Smooth muscle cell (in vitro differentiated cells): ENCODE measurements around the gene VIL1. TPM values are rescaled to one million over a fixed set of nuclear protein-coding genes. Genes with fewer than 3 reads are reported as not detected.

ENCODE experiments used
- DNase-seq: peaks from one replicate; lab custom pipeline; 2025; ENCODE audit not compliant: unreplicated experiment; lab: John Stamatoyannopoulos, UW
- H2AFZ ChIP-seq: fragments of 200-600 bp; sonication (generic); 2 replicates; pipeline ENCODE4 v1.6.0; 2016; ENCODE audit warnings: antibody characterized with exemption, low read depth, mild to moderate bottlenecking
- H3F3A ChIP-seq: fragments of 200-600 bp; sonication (generic); 2 replicates; pipeline ENCODE4 v1.6.0; 2017; ENCODE audit warnings: antibody characterized with exemption, low read depth
- H3K27ac ChIP-seq: fragments of 200-600 bp; sonication (generic); 2 replicates; pipeline ENCODE4 v1.5.1; 2016; ENCODE audit warnings: low read depth, mild to moderate bottlenecking
- H3K27me3 ChIP-seq: fragments of 200-600 bp; sonication (generic); 2 replicates; pipeline ENCODE4 v1.6.1; 2016; ENCODE audit warnings: low read depth, mild to moderate bottlenecking
- H3K36me3 ChIP-seq: fragments of 200-600 bp; sonication (generic); 2 replicates; pipeline ENCODE4 v1.5.1; 2016; ENCODE audit warnings: low read depth
- H3K4me1 ChIP-seq: fragments of 200-600 bp; sonication (generic); 2 replicates; pipeline ENCODE4 v1.5.1; 2016; ENCODE audit warnings: low read depth
- H3K4me2 ChIP-seq: fragments of 200-600 bp; sonication (generic); 2 replicates; pipeline ENCODE4 v1.6.0; 2016; ENCODE audit warnings: mild to moderate bottlenecking
- H3K4me3 ChIP-seq: fragments of 200-600 bp; sonication (generic); 2 replicates; pipeline ENCODE4 v1.5.1; 2016; ENCODE audit warnings: mild to moderate bottlenecking
- H3K79me2 ChIP-seq: fragments of 200-600 bp; sonication (generic); 2 replicates; pipeline ENCODE4 v1.6.0; 2016; ENCODE audit warnings: low read depth, mild to moderate bottlenecking
- H3K9ac ChIP-seq: fragments of 200-600 bp; sonication (generic); 2 replicates; pipeline ENCODE4 v1.6.0; 2016; ENCODE audit warnings: low read depth
- H3K9me3 ChIP-seq: fragments of 200-600 bp; sonication (generic); replicated peaks from 2 replicates; pipeline ENCODE4 v1.5.1; 2016; ENCODE audit warnings: low read depth
- H4K20me1 ChIP-seq: fragments of 200-600 bp; sonication (generic); 2 replicates; pipeline ENCODE4 v1.6.0; 2016; ENCODE audit warnings: low read depth
- WGBS: methylation state at CpG from one replicate; pipeline ENCODE4 v1.1.7; 2016; ENCODE audit warnings: low lambda C conversion rate; 5-methylcytosine and 5-hydroxymethylcytosine counted together
- polyA plus RNA-seq: library from polyadenylated mRNA; unstranded; fragments of >200 nt; fragmentation: Nextera tagmentation; extraction: Ambion mirVana; gene quantifications from 2 replicates; pipeline ENCODE4 v1.2.1, GENCODE V29; 2016
- total RNA-seq: library from RNA; depleted of rRNA; stranded (reverse); fragments of >200 nt; gene quantifications from 2 replicates; pipeline ENCODE4 v1.2.3, GENCODE V29; 2014
- TF ChIP-seq, protein P1 (sequence below): fragments of 200-600 bp; sonication (generic); IDR thresholded peaks from 2 replicates; pipeline ENCODE4 v1.5.1; 2017; ENCODE audit warnings: borderline replicate concordance, mild to moderate bottlenecking, antibody characterized with exemption; ENCODE audit not compliant: insufficient read depth, poor library complexity, severe bottlenecking

Gene VIL1
- total and polyA plus RNA-seq, 2 experiments from 2014 or later: 0.15 TPM; not detected in 1

DNA sequence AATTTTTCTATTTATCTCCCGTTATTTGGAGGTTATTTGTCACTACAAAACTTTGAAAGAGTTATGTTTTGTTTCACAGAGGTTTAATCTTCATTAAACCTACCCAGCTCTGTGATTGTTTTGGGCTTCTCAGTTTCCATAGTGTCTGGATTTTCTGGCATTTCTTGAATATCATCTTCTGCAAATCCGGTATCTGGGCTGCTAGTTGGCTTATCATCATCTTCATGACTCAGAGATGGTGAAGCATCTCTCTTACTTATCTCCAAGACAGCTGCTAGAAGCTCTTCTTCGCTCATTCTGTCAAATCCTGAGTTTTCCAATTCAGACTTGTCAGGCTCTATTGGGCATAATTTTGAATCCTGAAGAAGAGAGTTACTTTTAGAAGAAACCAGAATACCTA, 55.6 kb downstream of the VIL1 start:
- peak overlapping the region; percentile 15 for H3K27ac ChIP-seq

DNA sequence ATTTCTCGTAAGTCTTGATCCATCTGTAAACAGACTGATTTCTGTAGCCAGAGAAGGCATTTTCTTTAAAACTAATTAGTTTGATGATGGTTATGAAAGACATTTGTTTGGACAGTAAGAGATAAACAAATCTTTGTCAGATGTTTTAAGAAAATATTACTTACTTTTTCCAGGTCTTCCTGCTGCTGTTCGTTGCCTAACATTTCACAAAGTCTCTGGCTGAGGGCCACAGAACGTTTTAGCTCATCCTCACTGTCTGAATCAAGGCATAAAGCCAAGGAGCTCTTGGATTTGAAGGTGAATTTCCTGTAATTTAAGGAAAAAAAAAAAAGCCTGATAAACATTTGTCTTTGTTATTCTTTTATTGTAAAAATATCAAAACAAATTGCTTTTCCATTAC, 57.8 kb downstream of the VIL1 start:
- Histone ChIP-seq H3K9ac (no peak overlapping the region), H3F3A (no peaks in the 10 kb centered on the region), H3K9me3 (no peaks in the 10 kb centered on the region), H3K4me3 (no peak overlapping the region), H3K4me2 (no peak overlapping the region), H3K79me2 (no peaks in the 10 kb centered on the region), H4K20me1 (no peaks in the 10 kb centered on the region), H3K27ac (no peak overlapping the region), H3K4me1 (no peaks in the 10 kb centered on the region), H3K27me3 (no peaks in the 10 kb centered on the region), H3K36me3 (peaks cover 10% of the 10 kb centered on the region), H2AFZ (no peak overlapping the region)
- WGBS: 82% methylated on average over 3 of the region's 3 CpGs
- DNase-seq: no peak
- TF ChIP-seq, protein P1, sequence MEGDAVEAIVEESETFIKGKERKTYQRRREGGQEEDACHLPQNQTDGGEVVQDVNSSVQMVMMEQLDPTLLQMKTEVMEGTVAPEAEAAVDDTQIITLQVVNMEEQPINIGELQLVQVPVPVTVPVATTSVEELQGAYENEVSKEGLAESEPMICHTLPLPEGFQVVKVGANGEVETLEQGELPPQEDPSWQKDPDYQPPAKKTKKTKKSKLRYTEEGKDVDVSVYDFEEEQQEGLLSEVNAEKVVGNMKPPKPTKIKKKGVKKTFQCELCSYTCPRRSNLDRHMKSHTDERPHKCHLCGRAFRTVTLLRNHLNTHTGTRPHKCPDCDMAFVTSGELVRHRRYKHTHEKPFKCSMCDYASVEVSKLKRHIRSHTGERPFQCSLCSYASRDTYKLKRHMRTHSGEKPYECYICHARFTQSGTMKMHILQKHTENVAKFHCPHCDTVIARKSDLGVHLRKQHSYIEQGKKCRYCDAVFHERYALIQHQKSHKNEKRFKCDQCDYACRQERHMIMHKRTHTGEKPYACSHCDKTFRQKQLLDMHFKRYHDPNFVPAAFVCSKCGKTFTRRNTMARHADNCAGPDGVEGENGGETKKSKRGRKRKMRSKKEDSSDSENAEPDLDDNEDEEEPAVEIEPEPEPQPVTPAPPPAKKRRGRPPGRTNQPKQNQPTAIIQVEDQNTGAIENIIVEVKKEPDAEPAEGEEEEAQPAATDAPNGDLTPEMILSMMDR: no peak

More for the DNA sequence above, 55.6 kb downstream of the VIL1 start:
- Histone ChIP-seq H2AFZ (no peak overlapping the region), H3K9ac (no peak overlapping the region), H3K27me3 (no peaks in the 10 kb centered on the region), H3K4me2 (no peak overlapping the region), H3K9me3 (no peaks in the 10 kb centered on the region), H4K20me1 (no peaks in the 10 kb centered on the region), H3K4me1 (no peaks in the 10 kb centered on the region), H3F3A (no peaks in the 10 kb centered on the region), H3K36me3 (peaks cover 4% of the 10 kb centered on the region), H3K4me3 (no peak overlapping the region), H3K79me2 (no peaks in the 10 kb centered on the region)
- WGBS: 62% methylated on average over 3 of the region's 3 CpGs
- no peak for DNase-seq
- TF ChIP-seq, protein P1: no peak

DNA sequence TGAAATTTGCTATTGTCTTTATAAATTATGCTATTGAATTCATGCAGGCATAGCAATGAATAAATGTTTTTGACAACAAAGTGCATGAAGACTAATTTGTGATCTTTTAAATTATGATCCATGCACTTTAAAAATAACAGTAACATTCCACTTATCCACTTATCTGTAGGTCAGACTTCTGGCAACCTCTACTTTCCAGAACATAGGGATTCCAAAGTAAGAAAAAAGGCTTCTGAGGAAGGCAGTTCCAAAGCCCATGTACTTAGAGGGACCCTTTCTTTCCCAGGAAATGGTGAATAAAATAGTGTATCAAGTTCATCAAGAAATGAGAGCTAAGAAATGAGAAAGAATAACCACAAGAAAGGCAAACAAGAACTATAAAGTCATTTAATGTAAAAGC, 58.3 kb downstream of the VIL1 start:
- Histone ChIP-seq H3K9ac (no peak overlapping the region), H2AFZ (no peak overlapping the region), H3K79me2 (no peaks in the 10 kb centered on the region), H3K36me3 (peaks cover 14% of the 10 kb centered on the region), H3K27ac (no peak overlapping the region), H4K20me1 (no peaks in the 10 kb centered on the region), H3K9me3 (no peaks in the 10 kb centered on the region), H3F3A (no peaks in the 10 kb centered on the region), H3K4me2 (no peak overlapping the region), H3K4me1 (no peaks in the 10 kb centered on the region), H3K4me3 (no peak overlapping the region), H3K27me3 (no peaks in the 10 kb centered on the region)
- TF ChIP-seq, protein P1: no peak
- DNase-seq: no peak

DNA sequence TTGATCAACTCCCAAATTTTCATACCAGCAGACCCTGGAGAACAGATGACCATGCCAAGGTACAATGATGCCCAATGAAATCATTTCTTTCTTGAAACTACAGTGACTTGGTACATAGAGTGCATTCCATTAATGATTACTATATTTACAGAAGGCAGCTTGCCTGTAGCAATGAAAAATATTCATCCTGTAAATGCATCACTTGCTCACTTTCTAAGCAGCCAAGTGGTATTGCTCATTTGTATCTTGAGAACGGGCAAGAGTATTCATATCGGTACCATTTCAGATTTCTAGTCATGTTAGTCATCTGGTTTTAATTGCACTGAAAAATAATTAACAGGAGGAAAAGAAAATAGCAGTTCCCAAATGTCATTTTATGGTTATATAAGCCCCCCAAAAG, 59.6 kb downstream of the VIL1 start:
- peaks cover 18% of the 10 kb centered on the region for H3K36me3 ChIP-seq
- no peak overlapping the region for H3K27ac ChIP-seq
- no peaks in the 10 kb centered on the region for H3F3A ChIP-seq
- DNase-seq: no peak
- no peaks in the 10 kb centered on the region for H3K4me1 ChIP-seq
- no peaks in the 10 kb centered on the region for H4K20me1 ChIP-seq
- no peaks in the 10 kb centered on the region for H3K9me3 ChIP-seq
- no peak overlapping the region for H2AFZ ChIP-seq
- H3K27me3 ChIP-seq: no peaks in the 10 kb centered on the region
- TF ChIP-seq, protein P1: no peak
- H3K4me3 ChIP-seq: no peak overlapping the region
- H3K79me2 ChIP-seq: no peaks in the 10 kb centered on the region
- H3K9ac ChIP-seq: no peak overlapping the region
- H3K4me2 ChIP-seq: no peak overlapping the region
- WGBS: 92% methylated on average over 2 of the region's 2 CpGs
